Measurements from ENCODE around the gene NCOA4.
"Not testable (repeated sequence)": the region's sequence is repeated elsewhere in the genome, so short reads cannot be mapped to it uniquely, and the experiment has no call there.

The NCOA4 gene

DNA sequence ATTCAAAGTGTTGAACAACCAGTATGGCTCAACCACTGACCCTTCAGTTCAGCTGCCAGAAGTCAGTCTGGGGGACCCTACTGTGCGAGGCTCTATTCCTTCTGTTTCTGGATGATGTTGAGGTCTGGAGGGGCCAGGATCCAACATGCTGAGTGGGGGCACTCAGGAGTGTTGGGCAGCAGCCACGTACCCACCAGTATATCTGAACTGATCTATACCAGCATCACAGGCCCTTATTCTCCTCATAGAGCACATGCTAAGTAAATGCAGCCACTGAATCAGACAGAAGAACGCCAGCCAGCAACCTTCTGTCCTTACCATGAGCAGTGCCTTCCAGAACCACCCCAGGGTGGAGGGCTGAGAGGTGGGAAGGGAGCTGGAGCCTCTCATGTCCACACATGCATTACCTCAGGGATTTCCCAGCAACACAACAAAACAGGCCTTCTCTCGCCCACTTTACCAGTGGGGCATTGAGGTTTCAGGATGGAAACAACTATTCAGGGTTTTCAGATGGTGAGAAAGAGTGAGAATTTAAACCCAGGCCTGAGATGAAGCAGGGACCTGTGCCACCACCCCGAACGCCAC is 22.5 kb upstream of the NCOA4 start:
- DNase-seq (ENCODE audit: extremely low read depth in 1 of 2, low read depth in 1 of 2) = no peak

DNA sequence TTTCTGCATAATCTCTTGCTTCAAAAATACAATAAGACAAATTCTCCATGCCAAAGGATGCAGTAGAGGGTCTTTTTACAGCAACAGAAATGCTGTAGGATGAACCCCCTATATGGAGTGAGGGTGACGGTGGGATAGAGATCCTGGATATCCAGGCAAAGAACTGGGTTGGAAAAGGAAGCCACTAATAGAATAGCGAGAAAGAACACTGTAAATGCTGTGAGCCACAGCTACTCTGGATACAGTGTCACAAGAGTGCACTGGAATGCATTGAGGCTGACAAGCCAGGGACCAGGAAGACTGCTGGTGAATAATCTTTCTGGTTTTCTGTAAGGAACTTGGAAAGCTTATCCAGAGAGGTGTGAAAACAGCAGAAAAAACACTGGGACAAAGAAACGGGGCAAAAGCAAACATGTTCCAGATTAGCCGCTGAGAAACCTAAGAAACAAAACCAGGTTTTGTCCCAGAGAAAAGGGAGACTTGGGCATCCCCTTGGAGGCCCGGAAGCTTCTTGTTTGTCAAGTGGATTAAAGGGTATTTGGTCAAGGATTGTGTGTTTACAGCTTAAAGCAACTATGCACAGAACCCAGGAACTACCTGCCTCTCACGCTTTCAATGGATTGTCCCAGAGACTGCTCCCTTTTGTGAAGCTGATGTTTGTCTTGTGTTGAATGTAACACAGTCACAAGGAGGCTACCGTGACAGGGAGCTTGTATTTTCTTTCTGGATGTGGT is 21.8 kb upstream of the NCOA4 start:
- no peak for DNase-seq (ENCODE audit: extremely low read depth in 1 of 2, low read depth in 1 of 2)

DNA sequence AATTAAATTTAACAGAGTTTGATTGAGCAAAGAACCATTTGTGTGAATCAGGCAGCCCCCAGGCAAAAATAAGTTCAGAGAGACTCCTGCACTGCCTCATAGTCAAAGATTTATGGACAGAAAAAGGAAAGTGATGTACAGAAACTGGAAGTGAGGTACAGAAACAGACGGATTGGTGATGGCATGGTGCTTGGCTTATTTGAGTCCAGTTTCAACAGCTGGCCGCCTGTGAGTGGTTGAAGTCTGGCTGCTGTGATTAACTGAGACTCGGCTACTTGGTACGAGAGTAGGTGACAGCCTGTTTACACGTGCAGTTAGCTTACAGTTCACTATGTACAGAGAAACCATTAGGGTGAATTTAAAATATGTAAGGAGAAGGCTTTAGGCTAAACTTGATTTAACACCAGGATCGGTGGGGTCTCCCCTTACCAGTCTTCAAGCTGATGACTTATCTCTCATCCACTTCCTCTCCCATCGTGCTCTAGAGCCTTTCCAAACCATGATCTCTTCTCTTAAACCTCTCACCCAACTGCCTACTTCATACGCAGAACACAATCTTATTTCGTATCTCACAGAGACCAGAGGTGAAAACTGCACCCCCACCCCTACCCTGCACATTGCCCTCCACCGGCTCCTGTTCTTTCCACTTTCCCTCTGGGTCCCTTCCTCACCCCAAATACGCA is 20.7 kb upstream of the NCOA4 start:
- DNase-seq (ENCODE audit: extremely low read depth in 1 of 2, low read depth in 1 of 2) = no peak

DNA sequence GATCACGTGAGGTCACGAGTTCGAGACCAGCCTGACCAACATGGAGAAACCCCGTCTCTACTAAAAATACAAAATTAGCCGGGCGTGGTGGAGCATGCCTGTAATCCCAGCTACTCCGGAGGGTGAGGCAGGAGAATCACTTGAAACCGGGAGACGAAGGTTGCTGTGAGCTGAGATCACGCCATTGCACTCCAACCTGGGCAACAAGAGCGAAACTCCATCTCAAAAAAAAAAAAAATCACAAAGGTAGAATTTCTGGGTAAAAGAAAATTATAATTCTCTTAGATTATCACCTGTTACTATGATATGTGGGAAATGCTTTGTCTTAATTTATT is 19.0 kb upstream of the NCOA4 start:
- not testable (repeated sequence) for DNase-seq (ENCODE audit: extremely low read depth in 1 of 2, low read depth in 1 of 2)

DNA sequence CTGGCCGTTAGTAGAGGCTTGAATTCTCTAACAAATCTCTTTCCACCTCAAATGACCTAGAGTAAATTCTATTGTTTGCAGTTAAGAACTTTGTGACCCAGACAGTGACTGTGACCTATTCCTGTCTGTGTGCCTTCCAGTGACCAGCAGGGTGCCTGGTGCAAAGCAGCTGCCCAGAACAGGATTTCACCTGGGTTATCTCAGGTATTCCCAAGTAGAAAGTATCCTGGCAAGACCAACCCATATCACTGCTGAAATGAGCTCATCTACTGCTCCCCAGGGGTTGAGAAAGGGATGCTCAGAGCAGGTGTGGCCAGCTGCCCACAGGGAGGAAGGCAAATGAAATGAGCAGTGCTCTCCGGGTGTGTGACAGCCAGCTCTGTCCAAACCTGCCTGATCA is 17.7 kb upstream of the NCOA4 start:
- no peak for DNase-seq (ENCODE audit: extremely low read depth in 1 of 2, low read depth in 1 of 2)

DNA sequence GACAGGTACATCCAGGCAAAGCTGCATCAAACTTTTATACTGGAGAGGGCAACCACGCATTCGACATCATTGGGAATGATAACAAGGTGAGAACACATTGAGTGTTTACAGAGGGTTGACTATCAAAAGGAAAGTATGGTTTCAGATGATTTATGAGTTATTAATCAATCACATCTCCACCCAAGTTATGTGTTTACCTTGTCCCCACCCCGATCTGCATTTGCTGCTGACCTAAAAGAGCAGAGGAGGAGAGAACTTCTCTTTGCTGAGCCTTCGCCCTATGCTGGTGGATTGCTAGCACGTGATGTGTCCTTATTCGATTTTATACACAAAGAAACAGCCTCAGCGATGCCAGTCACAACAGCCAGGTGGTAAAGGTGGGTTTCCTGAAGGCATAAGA is 15.8 kb upstream of the NCOA4 start, which contains the start of gene MSMB:
Gene MSMB (minus strand): TSS at position 9 of the 400 bp plus-strand sequence. CDS start 32 bp downstream, outside the sequence.
- DNase-seq (ENCODE audit: extremely low read depth in 1 of 2, low read depth in 1 of 2) = no peak

DNA sequence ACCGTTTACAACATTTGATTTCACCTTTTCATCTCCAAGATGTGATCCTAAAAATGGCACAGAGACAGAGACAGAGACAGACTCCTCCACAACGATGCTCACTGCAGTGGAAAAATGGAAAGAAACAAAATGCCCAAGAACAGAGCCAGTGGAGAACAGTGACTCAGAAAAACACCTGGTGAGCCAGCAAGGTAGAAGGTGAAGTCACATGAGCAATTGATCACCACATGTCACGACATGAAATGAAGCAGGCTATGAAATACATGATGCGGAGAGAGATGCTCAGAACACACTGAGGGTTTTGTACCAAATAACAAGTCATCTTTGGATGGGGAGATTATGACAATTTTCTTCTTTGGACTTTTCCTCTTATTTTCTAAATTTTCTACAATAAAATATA is 12.1 kb upstream of the NCOA4 start:
- DNase-seq (ENCODE audit: extremely low read depth in 1 of 2, low read depth in 1 of 2) = no peak

DNA sequence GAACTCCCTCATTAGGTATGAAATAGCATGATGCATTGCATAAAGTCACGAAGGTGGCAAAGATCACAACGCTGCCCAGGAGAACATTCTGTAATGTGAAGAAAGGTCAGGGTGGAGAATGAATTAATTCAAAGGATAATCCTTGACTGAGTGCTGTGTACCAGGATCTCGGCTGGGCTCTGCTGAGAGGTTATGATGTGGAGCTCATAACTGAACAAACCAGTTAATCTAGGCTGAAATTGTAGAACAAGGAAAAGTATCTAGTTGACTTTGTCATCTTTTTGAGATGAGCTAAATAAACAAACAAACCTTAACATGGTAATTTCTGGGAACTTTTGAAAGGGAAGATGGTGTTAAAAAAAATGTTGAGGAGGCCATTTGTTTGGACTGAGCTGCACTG is 9.6 kb upstream of the NCOA4 start:
- no peak for DNase-seq (ENCODE audit: extremely low read depth in 1 of 2, low read depth in 1 of 2)

DNA sequence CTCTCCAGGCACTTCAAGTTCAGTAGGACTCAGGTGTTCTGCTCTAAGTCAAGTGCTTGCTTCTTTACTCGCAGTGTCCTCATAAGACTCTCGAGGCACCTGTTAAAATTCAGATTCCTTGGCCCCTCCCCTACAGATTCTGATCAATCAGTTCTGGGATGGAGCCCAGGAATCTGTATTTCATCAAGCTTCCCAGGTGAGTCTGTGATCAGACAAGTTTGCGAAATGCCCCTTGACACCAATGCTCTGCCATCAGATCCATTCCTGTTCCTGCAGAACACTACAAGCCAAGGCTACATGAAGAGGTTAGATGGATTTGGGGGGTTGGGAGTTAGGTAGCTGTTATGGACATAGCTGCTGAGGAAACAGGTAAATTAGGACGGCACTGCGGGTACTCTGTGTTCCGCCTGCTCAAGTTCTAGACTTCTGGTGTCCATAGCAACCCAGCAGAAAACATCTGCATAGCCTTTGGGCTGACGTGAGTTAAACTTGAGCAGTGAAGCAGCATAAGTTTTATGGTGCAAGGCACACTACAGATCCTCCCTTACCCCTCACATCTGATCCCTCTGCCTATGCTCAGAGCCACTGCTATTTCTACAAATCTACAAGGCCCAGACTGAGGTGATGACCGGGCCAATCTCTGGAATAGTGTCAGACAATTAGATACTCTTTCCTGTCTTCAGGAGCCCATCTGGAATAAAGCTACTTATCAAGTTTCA is 6.8 kb upstream of the NCOA4 start:
- no peak for DNase-seq (ENCODE audit: extremely low read depth in 1 of 2, low read depth in 1 of 2)

DNA sequence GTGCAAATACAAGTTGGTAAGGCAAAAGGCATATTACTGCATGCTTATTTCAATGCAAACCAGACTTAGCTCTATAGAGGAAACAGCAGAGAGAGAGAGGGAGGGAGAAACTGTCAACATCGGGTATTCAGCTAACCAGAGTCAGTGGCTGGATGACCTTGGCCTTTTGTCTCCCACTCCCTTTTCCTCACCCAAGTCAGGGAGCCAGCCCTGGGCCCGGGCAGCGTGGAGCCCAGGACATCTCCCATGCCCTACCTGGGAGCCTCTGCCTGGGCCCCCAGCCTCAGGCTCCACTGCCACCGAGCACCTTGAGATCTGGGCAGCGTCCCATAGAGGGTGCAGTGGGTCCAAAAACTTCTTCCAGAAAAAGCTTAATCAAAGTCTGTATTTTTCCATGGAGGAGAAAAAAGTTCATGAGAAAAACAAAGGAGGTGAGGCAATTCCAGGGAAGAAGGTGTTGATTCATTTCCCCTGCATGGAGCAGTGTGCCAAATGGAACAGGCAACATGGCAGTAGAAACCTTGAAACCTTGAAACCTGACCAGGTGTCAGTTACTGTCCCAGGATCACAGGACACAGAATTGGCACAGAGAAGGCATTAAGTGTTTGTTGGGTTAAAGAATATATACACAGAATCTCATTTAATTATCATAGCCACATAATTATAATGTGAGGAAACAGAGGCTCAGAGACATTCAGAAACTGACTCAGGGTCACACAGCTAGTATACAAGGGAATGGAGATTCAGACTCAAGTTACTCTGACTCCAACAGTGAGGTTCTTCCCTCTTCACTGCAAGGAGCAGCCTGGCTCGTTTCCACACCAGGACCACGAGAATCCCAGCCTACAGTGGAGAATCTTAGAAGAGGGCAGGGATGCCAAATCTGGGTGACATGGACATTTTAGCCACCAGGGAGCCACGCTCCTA is 5.8 kb upstream of the NCOA4 start:
- no peak for DNase-seq (ENCODE audit: extremely low read depth in 1 of 2, low read depth in 1 of 2)

DNA sequence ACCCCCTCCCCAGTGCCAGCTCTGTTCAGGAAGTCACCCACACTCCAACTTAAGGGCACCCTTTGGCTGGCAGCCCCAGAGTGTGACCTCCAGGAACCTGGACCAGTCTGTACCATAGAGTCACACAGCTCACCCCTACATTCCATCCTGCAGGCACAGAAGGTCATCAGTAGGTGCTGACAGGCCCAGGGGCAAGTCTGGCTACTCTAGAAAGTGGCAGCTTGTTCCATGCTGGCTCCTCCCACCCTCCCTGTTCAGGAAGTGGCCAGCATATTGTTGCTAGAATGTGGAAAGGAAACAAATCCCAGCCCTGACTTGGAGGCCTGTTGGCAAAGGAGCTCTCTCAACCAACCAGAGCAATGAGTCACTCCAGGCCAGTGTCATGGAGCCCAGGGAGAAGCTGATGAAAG is 3.2 kb upstream of the NCOA4 start:
- DNase-seq (ENCODE audit: extremely low read depth in 1 of 2, low read depth in 1 of 2) = no peak

DNA sequence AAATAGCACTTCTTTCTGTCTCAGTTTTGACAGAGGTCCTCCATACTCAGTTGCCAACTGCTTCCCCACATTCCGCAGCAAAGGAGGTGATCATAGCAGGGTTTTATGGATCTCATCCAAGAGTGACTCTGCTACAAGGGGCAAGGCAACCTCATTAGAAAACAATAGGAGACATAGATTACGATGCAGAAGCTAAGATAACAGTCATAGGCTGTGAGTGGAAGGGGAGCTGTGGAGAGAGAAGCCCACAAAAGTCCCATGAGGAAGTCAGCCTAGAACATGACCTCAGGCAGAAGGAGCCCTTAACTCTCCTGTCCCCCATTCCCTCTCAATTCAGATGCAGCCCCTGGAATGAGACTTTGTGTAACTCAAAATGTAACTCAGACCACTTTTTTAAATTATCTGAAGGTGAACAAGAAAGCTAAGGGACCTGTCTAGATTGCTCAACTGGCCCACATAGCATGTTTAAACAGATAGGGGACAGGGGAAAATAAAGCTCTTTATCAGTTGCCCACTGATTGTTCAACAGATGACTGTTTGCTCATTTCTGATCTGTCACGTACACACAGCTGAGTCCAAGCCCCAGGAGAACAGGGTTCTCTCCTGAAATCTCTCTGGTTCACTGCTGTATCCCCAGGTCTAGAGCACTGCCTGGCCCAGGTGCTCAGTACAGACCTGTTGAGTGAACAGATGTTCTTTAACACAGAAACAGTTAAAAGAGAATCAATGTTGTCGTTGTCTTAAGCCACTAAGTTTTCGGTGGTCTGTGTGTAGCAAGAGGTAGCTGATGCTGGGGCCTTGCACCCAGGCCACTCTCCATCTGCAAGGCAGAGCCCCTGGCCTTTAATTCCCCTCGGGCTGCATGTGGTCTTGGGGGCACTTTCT is 1.5 kb upstream of the NCOA4 start:
- no peak for DNase-seq (ENCODE audit: extremely low read depth in 1 of 2, low read depth in 1 of 2)

DNA sequence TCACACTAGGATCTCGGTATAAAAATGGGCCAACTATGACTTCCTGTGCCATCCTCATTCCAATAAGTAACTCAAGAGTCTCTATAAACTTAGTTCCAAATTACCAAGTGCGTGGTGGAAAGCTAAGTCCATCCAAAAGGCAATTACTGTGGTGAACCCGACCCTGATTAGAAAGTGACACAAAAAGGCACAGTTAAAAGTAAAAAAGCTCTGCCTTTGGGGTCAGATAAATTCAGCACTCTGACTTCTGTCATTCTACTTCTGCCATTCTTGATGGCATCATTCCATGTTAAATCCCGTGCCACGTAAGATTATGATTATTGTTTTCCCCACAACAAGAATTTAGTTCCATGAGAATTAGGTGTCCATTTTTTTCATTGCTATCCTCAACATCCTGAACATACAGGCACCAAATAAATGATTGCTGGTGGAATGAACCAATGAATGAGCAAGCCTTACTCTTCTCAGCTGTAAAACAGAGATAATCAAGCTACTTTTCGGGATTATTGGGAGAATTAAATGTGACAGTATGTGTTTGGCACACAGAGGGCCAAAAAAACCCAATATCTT is 877 bp downstream of the NCOA4 start:
- DNase-seq (ENCODE audit: extremely low read depth in 1 of 2, low read depth in 1 of 2) = no peak

DNA sequence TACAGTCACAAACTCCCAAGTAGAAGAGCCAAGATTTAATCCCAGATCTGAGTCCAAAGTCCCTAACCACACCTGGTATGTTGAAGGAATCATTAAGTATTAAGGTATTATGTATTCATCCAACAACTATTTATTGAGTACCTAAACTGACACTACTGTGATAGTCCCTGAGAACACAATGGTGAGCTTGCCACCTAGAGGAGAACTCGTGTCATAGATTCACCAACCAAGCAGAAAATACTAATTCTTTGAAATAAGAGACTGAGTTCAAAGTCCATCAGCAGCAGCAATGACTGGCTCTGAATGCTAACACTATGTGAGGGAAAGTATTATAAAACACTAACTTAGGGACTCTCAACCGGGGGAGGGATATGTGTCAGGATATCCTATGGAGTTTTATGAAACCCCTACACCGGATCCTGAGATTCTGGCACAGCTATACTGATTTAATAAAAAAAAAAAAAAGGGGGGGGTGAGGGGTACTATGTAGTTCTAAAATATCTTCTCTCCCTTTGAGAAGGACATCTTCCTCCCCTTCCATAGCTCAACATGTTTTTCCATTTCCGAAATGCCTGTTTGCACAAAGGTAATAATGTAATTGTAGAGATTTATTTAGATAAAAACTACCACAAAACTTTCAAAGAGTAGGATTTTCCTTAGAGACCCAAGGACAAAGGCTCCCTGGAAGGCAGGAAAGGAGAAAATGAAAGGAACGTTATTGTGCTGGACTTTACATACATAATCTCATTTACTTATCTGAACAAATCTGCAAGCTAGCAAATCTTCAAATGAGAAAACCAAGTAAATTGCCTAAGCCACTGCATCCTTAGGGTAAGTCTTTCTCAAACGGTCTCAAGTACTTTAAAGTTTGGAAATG is 1.6 kb downstream of the NCOA4 start:
- DNase-seq (ENCODE audit: extremely low read depth in 1 of 2, low read depth in 1 of 2) = no peak

DNA sequence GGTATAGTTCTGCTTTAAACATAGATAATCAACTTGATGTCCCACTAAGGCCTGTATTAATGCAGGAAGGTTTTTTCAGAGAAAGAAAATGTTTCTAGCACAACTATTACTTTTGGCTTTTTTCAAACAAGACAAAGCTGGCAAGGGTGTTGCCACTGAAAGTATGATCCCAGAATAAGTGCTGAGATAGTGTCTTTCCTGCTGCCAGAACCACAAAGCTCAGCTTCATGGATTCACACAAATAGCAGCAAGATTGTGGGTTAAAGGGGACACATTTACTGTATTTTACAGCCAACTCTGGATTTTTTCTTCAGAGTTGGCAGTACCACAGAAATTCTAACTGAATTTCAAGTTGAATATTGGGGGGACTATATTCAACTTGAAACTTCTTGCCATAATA is 4.3 kb downstream of the NCOA4 start:
- no peak for DNase-seq (ENCODE audit: extremely low read depth in 1 of 2, low read depth in 1 of 2)

DNA sequence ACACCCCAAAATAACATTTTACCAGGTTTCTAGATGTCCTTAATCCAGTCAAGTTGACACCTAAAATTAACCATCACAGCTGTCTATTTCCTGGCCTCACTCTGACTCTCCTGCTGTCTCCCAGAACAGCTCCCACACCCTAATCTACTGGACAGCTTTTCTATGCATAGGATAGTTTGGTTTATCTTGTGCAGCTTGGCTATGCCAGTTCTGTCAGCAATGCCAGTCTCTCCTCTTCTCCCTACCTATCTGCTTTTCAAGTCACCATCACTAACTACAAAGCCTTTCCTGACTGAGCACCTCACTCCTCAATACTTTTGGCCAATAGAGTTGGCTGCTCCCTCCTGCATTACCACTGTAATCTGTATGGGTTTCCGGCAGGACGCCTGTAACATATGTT is 5.0 kb downstream of the NCOA4 start:
- no peak for DNase-seq (ENCODE audit: extremely low read depth in 1 of 2, low read depth in 1 of 2)

DNA sequence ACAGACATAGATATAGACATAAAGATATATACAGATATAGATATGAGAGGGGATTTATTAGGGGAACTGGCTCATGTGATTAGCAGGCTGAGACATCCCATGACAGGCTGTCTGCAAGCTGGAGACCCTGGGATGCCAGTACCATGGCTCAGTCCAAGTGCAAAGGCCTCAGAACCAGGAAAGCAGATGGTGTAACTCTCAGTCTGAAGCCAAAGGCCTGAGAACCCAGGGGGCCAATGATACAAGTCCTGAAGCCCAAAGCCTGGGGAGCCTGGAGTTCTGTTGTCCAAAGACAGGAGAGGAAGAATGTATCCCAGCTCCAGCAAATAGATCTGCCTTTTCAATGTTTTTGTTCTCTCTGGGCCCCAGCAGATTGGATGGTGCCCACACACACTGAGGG is 5.5 kb downstream of the NCOA4 start:
- DNase-seq (ENCODE audit: extremely low read depth in 1 of 2, low read depth in 1 of 2) = no peak

DNA sequence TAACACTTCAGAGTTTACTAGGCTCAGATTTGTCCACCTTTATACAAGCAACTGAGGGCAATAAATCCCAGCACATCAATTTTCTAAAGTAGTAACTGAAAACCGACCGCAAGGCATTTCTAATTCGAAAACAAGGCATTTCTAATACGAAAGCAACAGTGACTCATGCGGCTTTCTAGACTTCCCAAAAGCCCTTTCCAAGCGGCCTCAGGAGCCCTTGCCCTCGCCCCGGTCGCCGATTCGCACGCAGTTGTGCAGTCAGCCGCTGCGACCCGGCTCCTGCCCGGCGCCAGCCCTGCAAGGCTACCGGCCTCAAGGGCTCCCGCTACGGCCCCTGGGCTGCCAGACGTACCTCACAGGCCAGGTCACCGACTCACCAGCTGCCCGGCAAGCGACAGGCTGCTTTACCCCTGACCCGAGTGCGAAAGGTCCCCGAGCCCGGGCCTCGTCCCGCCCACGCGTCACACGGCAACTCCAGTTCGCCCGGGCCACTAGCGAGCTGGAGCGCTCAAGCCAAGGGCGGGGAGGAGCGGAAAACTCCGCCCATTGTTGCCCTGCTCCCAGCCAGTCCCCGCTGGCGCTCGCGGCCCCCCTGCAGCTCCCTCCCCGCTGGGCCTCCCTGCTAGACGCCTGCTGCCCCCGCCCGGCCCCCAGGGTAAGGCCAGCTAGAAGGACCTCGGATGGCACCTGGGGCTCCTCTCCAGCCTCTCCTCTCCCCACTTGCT is 7.3 kb downstream of the NCOA4 start:
- DNase-seq (ENCODE audit: extremely low read depth in 1 of 2, low read depth in 1 of 2) = peak; percentile 76 to 85
